HepG2 (cell line): ENCODE data around the gene REPS2. TPM values are rescaled to one million over a fixed set of nuclear protein-coding genes. Genes with fewer than 3 reads are reported as not detected.

Source experiments
- ATAC-seq: fragments of 200-7000 bp; cut with Tn5 transposase; 3 replicates; pipeline ENCODE4 v1.9.1; 2020; ENCODE audit warnings: mild to moderate bottlenecking, moderate library complexity
- BruUV-seq: library from RNA; stranded (reverse); fragments of 400-500 nt; replicated peaks from 2 replicates; lab custom pipeline; 2021; lab: Mats Ljungman, UMichigan
- CTCF ChIA-PET: fragments of 300-600 bp; formaldehyde crosslinking; extraction: SDS; loops from one replicate; lab custom pipeline; 2021; ENCODE audit warnings: low total read pairs, inconsistent platforms, low intra/inter-chr PET ratio; lab: Yijun Ruan, JAX
- POLR2A ChIA-PET: fragments of 350-600 bp; sonication (Branson Sonifier 250); formaldehyde crosslinking; loops from one replicate; lab custom pipeline; 2020; ENCODE audit warnings: antibody characterized with exemption, inconsistent platforms; lab: Yijun Ruan, JAX
- DNase-seq: peaks from one replicate; pipeline ENCODE4 v3.0.0-alpha.2; 2015; ENCODE audit warnings: low spot score
- FAIRE-seq: peaks from 3 replicates; lab custom pipeline; 2011; peaks lifted over from hg19 to GRCh38; lab: Jason Lieb, UNC
- H2AFZ ChIP-seq: one replicate; pipeline ENCODE4 v1.6.1; 2011; ENCODE audit warnings: low read length, inconsistent platforms
- H3K27ac ChIP-seq: fragments of 300-600 bp; 3 replicates; pipeline ENCODE4 v1.8.0; 2011; ENCODE audit warnings: mixed run types, mild to moderate bottlenecking, mixed read lengths, low read length, inconsistent platforms; ENCODE audit not compliant: insufficient read depth; ENCODE audit errors: extremely low read length
- H3K27me3 ChIP-seq, 2 experiments: fragments of 200-600 bp in 1 of 2; 2 replicates in 1 of 2; 3 replicates in 1 of 2; pipeline versions ENCODE4 v1.6.0 to v1.8.0; 2011; ENCODE audit warnings: low read length in 2 of 2, mild to moderate bottlenecking in 2 of 2, moderate library complexity in 2 of 2, inconsistent platforms in 1 of 2; ENCODE audit not compliant: insufficient read depth in 2 of 2, control insufficient read depth in 1 of 2
- H3K36me3 ChIP-seq, 2 experiments: fragments of 200-600 bp in 1 of 2; replicated peaks in 1 of 2; 2 replicates in 1 of 2; 3 replicates in 1 of 2; pipeline versions ENCODE4 v1.5.1 to v1.8.0; 2011; ENCODE audit warnings: low read length in 2 of 2, inconsistent platforms in 1 of 2; ENCODE audit not compliant: insufficient read depth in 2 of 2, control insufficient read depth in 1 of 2
- H3K4me1 ChIP-seq: 2 replicates; pipeline ENCODE4 v1.5.1; 2012; ENCODE audit warnings: low read length, inconsistent platforms; ENCODE audit not compliant: insufficient read depth
- H3K4me2 ChIP-seq: 2 replicates; pipeline ENCODE4 v1.6.0; 2011; ENCODE audit warnings: low read depth, low read length, inconsistent platforms
- H3K4me3 ChIP-seq, 3 experiments: fragments of 200-600 bp in 1 of 3; sonication (generic), shearing (Covaris generic) in 1 of 3; replicated peaks in 1 of 3; 2 replicates each; pipeline ENCODE4 v1.5.1; 2011 to 2016; ENCODE audit warnings: low read length in 3 of 3, inconsistent platforms in 2 of 3, low read depth in 2 of 3, mild to moderate bottlenecking in 2 of 3, control low read depth in 1 of 3, mixed read lengths in 1 of 3; ENCODE audit not compliant: insufficient read depth in 1 of 3
- H3K79me2 ChIP-seq: one replicate; pipeline ENCODE4 v1.6.1; 2011; ENCODE audit warnings: low read length, inconsistent platforms; ENCODE audit not compliant: insufficient read depth
- H3K9ac ChIP-seq: 2 replicates; pipeline ENCODE4 v1.6.0; 2011; ENCODE audit warnings: mild to moderate bottlenecking, low read depth, low read length, inconsistent platforms; ENCODE audit not compliant: insufficient read depth
- H3K9me3 ChIP-seq: 2 replicates; pipeline ENCODE4 v1.5.1; 2012; ENCODE audit warnings: mild to moderate bottlenecking, low read length
- H4K20me1 ChIP-seq: 2 replicates; pipeline ENCODE4 v1.6.0; 2011; ENCODE audit warnings: inconsistent platforms, mild to moderate bottlenecking, low read length, moderate library complexity; ENCODE audit not compliant: insufficient read depth
- AGO2 ChIP-seq: fragments of 200-400 bp; formaldehyde crosslinking; optimal IDR thresholded peaks from 2 replicates; pipeline ENCODE3; 2017; ENCODE audit warnings: mild to moderate bottlenecking, low read depth, low read length, moderate library complexity
- EHMT2 ChIP-seq: fragments of 200-600 bp; sonication (generic); IDR thresholded peaks from 2 replicates; pipeline ENCODE4 v1.7.0; 2017; ENCODE audit warnings: antibody characterized with exemption, low read depth, low read length, borderline replicate concordance
- FOXJ3 ChIP-seq: sonication (generic); formaldehyde crosslinking; IDR thresholded peaks from 2 replicates; pipeline ENCODE4 v1.4.0; 2020; ENCODE audit warnings: missing genetic modification reagents, mild to moderate bottlenecking, borderline replicate concordance
- MAX ChIP-seq: IDR thresholded peaks from 2 replicates; pipeline ENCODE4 v1.6.1; 2012; ENCODE audit warnings: inconsistent platforms
- PCBP2 ChIP-seq: fragments of 200-400 bp; formaldehyde crosslinking; optimal IDR thresholded peaks from 2 replicates; pipeline ENCODE3; 2018; ENCODE audit warnings: low read length, low read depth; ENCODE audit not compliant: poor library complexity, severe bottlenecking
- PLRG1 ChIP-seq: fragments of 450-650 bp; conservative IDR thresholded peaks from 2 replicates; pipeline ENCODE4 v1.6.1; 2016
- PRPF4 ChIP-seq: fragments of 200-400 bp; formaldehyde crosslinking; IDR thresholded peaks from 2 replicates; pipeline ENCODE4 v1.6.1; 2016; ENCODE audit warnings: low read length, low read depth; ENCODE audit not compliant: poor library complexity, severe bottlenecking
- SIX4 ChIP-seq: sonication (generic); formaldehyde crosslinking; IDR thresholded peaks from 2 replicates; pipeline ENCODE4 v1.4.0; 2020; ENCODE audit warnings: missing genetic modification reagents
- TCF12 ChIP-seq, 2 experiments: fragments of 450-650 bp in 1 of 2; sonication (generic) in 1 of 2; formaldehyde crosslinking in 1 of 2; IDR thresholded peaks; 2 replicates each; pipeline versions ENCODE4 v1.6.1 to v1.8.0; 2017 to 2022; ENCODE audit warnings: antibody characterized with exemption in 1 of 2, mild to moderate bottlenecking in 1 of 2, missing genetic modification reagents in 1 of 2, moderate library complexity in 1 of 2
- TCF7L2 ChIP-seq: IDR thresholded peaks from 2 replicates; pipeline ENCODE4 v1.6.1; 2011; ENCODE audit warnings: mild to moderate bottlenecking, low read depth, low read length, moderate library complexity
- THAP7 ChIP-seq: sonication (generic); formaldehyde crosslinking; IDR thresholded peaks from 2 replicates; pipeline ENCODE4 v1.8.1; 2023; ENCODE audit warnings: mild to moderate bottlenecking, missing genetic modification reagents
- ZBTB2 ChIP-seq: sonication (generic); formaldehyde crosslinking; IDR thresholded peaks from 2 replicates; pipeline ENCODE4 v1.8.0; 2022; ENCODE audit warnings: low read depth, missing genetic modification reagents
- ZFP36 ChIP-seq: fragments of 150-350 bp; IDR thresholded peaks from 2 replicates; pipeline ENCODE4 v1.6.1; 2018; ENCODE audit warnings: borderline replicate concordance, low read length, low read depth; ENCODE audit not compliant: partially characterized antibody
- ZNF317 ChIP-seq: sonication (generic); formaldehyde crosslinking; IDR thresholded peaks from 2 replicates; pipeline ENCODE4 v1.5.0; 2020; ENCODE audit warnings: mild to moderate bottlenecking, missing genetic modification reagents
- ZNF329 ChIP-seq: sonication (generic); formaldehyde crosslinking; IDR thresholded peaks from 2 replicates; pipeline ENCODE4 v1.9.0; 2021; ENCODE audit warnings: low read depth, mild to moderate bottlenecking, missing genetic modification reagents
- ZNF484 ChIP-seq: sonication (generic); formaldehyde crosslinking; IDR thresholded peaks from 2 replicates; pipeline ENCODE4 v1.5.1; 2020; ENCODE audit warnings: mild to moderate bottlenecking, low read depth, missing genetic modification reagents, borderline replicate concordance
- ZNF576 ChIP-seq: sonication (generic); formaldehyde crosslinking; IDR thresholded peaks from 2 replicates; pipeline ENCODE4 v1.4.0; 2020; ENCODE audit warnings: mild to moderate bottlenecking, missing genetic modification reagents
- ZNF709 ChIP-seq: sonication (generic); formaldehyde crosslinking; IDR thresholded peaks from 2 replicates; pipeline ENCODE4 v1.5.0; 2020; ENCODE audit warnings: mild to moderate bottlenecking, missing genetic modification reagents
- ZNF775 ChIP-seq: sonication (generic); formaldehyde crosslinking; IDR thresholded peaks from 2 replicates; pipeline ENCODE4 v1.4.0; 2020; ENCODE audit warnings: missing genetic modification reagents, mild to moderate bottlenecking, moderate library complexity, borderline replicate concordance
- ZNF790 ChIP-seq: sonication (generic); formaldehyde crosslinking; IDR thresholded peaks from 2 replicates; pipeline ENCODE4 v1.8.0; 2022; ENCODE audit warnings: missing genetic modification reagents, mild to moderate bottlenecking, borderline replicate concordance
- WGBS: methylation state at CpG from one replicate; pipeline ENCODE4 v1.1.6; 2017; ENCODE audit warnings: low lambda C conversion rate; 5-methylcytosine and 5-hydroxymethylcytosine counted together
- in situ Hi-C: cut with HindIII; loops from 2 replicates; pipeline ENCODE4 v1.10.0; 2017; ENCODE audit warnings: low pct_unique_long_range_greater_than_20kb; ENCODE audit not compliant: extremely low pct_ligation_motif_present
- intact Hi-C: fragments of 100-400 bp; cut with micrococcal nuclease; formaldehyde crosslinking; loops from one replicate; pipeline ENCODE4 v1.10.0; 2022; ENCODE audit not compliant: unreplicated experiment
- polyA plus RNA-seq, 8 experiments: library from polyadenylated mRNA; depleted of rRNA in 3 of 8; stranded (reverse) in 7 of 8; unstranded in 1 of 8; fragments of >200 nt; fragmentation: Illumina TruSeq in 4 of 8; extraction: Trizol in 4 of 8; gene quantifications; 2 replicates each; pipeline versions ENCODE4 v1.2.1 to v1.2.3, GENCODE V29; 2011 to 2016; ENCODE audit warnings: low read depth in 4 of 8, missing spikeins in 1 of 8, mixed read lengths in 1 of 8; ENCODE audit not compliant: insufficient read depth in 1 of 8
- total RNA-seq, 5 experiments: library from RNA; depleted of rRNA; stranded (reverse); fragments of >200 nt; fragmentation: Illumina TruSeq; extraction: Trizol; gene quantifications; 2 replicates each; pipeline ENCODE4 v1.2.3, GENCODE V29; 2016; ENCODE audit warnings: low read depth in 1 of 5

The REPS2 gene
- total and polyA plus RNA-seq, 2 of the 13 experiments (the other 11 are each of a cell fraction or from before 2014, with no cell fraction given) = 0.05 to 0.58 TPM

- no peak for TF ChIP-seq ZNF775 (CRISPR knock-in tag)
- no peak for TF ChIP-seq ZFP36
- no peak for TF ChIP-seq PLRG1
- TF ChIP-seq MAX = no peak
- TF ChIP-seq PCBP2 = no peak
- no peak for TF ChIP-seq PRPF4
- TF ChIP-seq, all 625 proteins: peak for 0
Observed at GRCh38 chrX:17072301-17072700, 125.8 kb downstream of the REPS2 start (continued).

- DNase-seq = no peak
- H3K9me3 ChIP-seq = no peaks in the 10 kb centered on the region
- POLR2A ChIA-PET = no interaction called here
- H3K4me1 ChIP-seq = no peaks in the 10 kb centered on the region
- H3K27ac ChIP-seq = no peak overlapping the region
- in situ Hi-C loops = no loop called here
- H3K9ac ChIP-seq = no peak overlapping the region
- FAIRE-seq = no peak
- no peaks in the 10 kb centered on the region for H3K36me3 ChIP-seq
- H2AFZ ChIP-seq = no peak overlapping the region
- no peak for ATAC-seq
- 0% methylated on average over 1 of the region's 3 CpGs for WGBS
- CTCF ChIA-PET = no interaction called here
- intact Hi-C loops = no loop called here
- H3K4me3 ChIP-seq = no peak overlapping the region
- H3K79me2 ChIP-seq = no peaks in the 10 kb centered on the region
- BruUV-seq = no TSS peak
- H3K4me2 ChIP-seq = no peak overlapping the region
- no peaks in the 10 kb centered on the region for H3K27me3 ChIP-seq
- H4K20me1 ChIP-seq = no peaks in the 10 kb centered on the region
- TF ChIP-seq TCF12 (IDR thresholded peaks at IDR 0.05) (no peak), TCF12 (CRISPR knock-in tag; IDR thresholded peaks at IDR 0.05) (no peak), ZNF790 (CRISPR knock-in tag) (no peak), ZNF484 (CRISPR knock-in tag) (no peak), ZNF329 (CRISPR knock-in tag) (no peak), SIX4 (CRISPR knock-in tag) (no peak), THAP7 (CRISPR knock-in tag) (no peak), FOXJ3 (CRISPR knock-in tag) (no peak), TCF7L2 (no peak), AGO2 (no peak), ZNF576 (CRISPR knock-in tag) (no peak), ZNF317 (CRISPR knock-in tag) (no peak), ZNF709 (CRISPR knock-in tag) (no peak), EHMT2 (no peak), ZBTB2 (no peak)
Observed at GRCh38 chrX:17072721-17073230, 126.3 kb downstream of the REPS2 start.
